ENCODE results near the gene CDON.
"Not testable (repeated sequence)": the region's sequence is repeated elsewhere in the genome, so short reads cannot be mapped to it uniquely, and the experiment has no call there.

CDON gene

GRCh38 chr11:126048197-126048596 is 14.5 kb downstream of the CDON start:
- no peak for DNase-seq (ENCODE audit: low spot score)

- DNase-seq (ENCODE audit: low spot score): no peak
Measured at GRCh38 chr11:126046570-126047195, 16.0 kb downstream of the CDON start.

- no peak for DNase-seq (ENCODE audit: low spot score)
Measured at GRCh38 chr11:126039485-126040271, 23.0 kb downstream of the CDON start.

- no peak for DNase-seq (ENCODE audit: low spot score)
Measured at GRCh38 chr11:126035718-126036117, 26.9 kb downstream of the CDON start.

GRCh38 chr11:126034933-126035425 is 27.7 kb downstream of the CDON start:
- DNase-seq (ENCODE audit: low spot score): no peak

- DNase-seq (ENCODE audit: low spot score): no peak
Measured at GRCh38 chr11:126034039-126034932, 28.4 kb downstream of the CDON start.

- DNase-seq (ENCODE audit: low spot score): no peak
Measured at GRCh38 chr11:126032375-126032774, 30.3 kb downstream of the CDON start.

DNA sequence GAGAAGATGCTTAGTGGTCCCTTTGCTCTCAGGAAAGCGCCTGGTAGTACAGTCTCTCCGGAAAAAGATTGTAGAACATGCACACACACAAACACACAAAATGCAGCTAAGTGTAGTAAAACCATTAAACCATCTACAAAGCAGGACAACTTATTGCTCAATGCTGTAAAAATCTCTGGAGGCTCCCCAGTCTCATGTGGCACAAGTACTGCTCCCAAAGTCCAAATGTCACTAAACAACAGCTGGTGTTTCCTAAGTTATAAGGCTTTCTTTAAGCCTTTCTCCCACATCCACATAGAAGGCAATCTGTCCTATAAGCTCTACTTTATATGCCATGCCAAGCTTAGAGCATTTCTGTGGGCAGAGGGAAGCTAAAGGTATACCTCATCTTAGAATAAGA is 32.9 kb downstream of the CDON start:
- DNase-seq (ENCODE audit: low spot score): no peak

GRCh38 chr11:126029237-126029636 is 33.4 kb downstream of the CDON start:
- no peak for DNase-seq (ENCODE audit: low spot score)

- DNase-seq (ENCODE audit: low spot score): not testable (repeated sequence)
Measured at GRCh38 chr11:126028534-126028933, 34.1 kb downstream of the CDON start.

- no peak for DNase-seq (ENCODE audit: low spot score)
Measured at GRCh38 chr11:126026579-126026978, 36.1 kb downstream of the CDON start.

DNA sequence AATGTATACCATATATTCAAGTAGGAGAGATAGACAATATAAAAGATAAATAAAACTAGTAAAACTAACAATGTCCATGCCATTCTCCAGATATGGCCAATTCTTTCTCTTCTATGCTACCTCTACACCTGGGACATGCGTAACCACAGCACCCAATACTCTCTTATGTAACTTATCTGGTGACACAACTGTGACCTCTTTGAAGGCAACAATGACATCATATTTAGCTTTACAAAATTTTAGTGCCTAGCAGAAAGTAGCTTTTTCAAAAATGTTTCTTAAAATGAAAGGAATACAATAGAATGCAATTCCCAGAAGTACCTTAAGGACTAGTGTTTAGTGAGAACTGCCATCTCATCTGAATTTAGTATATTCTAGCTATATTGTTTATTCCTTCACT is 36.8 kb downstream of the CDON start:
- no peak for DNase-seq (ENCODE audit: low spot score)

DNA sequence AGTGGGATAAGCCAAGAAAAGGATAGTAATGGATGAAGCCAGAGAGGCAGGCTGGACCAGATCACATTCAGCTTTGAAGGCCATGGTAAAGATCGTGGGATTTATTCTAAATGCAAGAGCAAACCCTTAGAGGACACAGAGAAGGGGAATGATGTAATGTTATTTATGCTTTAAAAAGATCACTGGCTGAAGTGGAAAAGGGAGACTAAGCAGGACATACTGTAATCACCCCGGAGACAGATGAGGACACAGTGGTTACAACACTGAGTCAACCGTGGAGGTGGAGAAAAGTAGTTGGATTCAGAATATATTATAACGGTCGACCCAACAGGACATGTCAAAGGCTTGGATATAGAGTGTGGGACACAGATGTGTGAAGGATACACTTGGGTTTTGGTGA is 38.5 kb downstream of the CDON start:
- DNase-seq (ENCODE audit: low spot score): peak; percentile 11

DNA sequence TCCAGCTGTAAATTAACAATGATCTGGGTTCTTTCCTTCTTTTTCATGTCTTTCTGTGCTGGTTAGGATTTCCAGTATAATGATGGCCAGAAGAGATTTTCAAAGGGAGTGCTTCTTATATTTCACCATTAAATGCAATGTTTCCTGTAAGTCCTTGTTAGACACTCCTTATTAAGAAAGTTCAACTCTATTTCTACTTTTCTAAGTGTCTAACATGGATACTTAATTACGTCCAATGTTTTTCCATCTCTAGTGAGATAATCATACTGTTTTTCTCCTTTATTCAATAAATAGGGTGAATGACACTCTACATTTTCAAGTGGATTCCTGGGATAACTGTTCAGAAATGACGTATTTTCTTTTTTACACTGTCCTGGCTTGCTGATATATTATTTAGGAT is 49.8 kb downstream of the CDON start:
- no peak for DNase-seq (ENCODE audit: low spot score)

GRCh38 chr11:126011754-126012153 is 50.9 kb downstream of the CDON start:
- DNase-seq (ENCODE audit: low spot score): no peak

DNA sequence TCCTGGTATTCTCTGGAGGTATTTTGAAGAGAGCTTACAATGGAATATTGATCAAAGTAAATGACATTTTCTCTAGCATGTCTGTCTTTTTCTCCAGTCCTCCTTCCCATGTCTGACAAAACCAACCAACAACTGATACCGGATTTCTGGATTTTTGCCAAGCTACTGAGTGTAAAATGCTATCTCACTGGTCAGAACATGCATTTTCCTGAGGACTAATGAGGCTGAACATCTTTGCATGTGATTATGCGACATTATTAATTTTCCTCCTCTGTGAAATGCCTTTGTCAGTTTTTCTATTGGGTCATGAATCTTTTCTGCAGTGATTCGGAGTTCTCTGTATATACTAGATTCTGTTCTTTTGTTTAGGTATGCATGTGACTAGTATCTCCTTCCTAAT is 51.4 kb downstream of the CDON start:
- DNase-seq (ENCODE audit: low spot score): no peak

- no peak for DNase-seq (ENCODE audit: low spot score)
Measured at GRCh38 chr11:126008956-126009355, 53.7 kb downstream of the CDON start.

GRCh38 chr11:126007238-126007637 is 55.4 kb downstream of the CDON start:
- peak; percentile 56 for DNase-seq (ENCODE audit: low spot score)

GRCh38 chr11:126006068-126006467 is 56.6 kb downstream of the CDON start:
- DNase-seq (ENCODE audit: low spot score): no peak

DNA sequence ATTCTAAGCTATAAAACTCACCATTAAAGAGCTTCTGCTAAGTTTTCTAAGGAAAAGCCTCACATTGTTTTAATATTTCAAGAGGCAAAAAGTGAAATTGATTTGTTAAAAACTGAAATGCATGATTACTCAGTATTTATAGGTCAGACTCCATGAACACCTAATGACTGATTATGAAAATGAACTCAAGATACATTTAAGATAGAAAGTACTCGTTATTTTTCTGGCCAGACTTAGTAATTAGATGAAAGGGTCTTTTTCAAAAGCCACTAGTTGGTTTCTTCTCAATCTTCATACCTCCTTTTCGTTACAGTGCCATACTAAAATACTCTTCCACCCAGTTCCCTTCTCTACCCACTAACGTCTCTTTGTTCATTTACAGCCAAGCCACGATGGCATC is 60.5 kb downstream of the CDON start:
- no peak for DNase-seq (ENCODE audit: low spot score)

DNA sequence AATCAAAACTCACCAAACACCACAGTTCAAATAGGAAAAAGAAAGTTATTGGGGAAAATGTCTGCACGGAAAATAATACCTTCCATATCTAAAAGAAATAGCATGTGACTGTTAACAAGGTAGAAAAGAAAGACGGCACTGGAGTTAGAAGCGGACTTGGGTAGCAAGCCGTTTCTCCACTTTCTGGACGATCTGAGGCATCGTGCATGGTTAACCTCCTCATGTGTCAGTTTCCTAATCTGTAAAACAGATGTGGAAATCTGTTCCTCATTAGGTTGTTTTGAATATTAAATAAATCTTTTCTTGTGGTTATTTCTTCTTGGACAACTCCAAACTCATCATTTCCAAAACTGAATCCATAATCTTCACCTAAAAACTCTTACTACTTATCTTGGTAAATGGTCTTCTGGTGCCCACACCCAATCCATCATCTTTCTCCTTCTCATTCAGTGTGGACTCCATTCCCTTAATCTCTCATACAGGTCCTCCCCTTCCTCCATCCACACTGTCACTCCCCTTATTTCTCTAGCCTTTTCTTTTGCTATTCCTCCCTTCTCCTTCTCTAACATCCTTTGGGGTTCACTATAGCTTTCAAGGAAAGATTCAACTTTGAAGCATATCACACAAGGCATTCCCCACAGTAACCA is 63.3 kb downstream of the CDON start:
- DNase-seq (ENCODE audit: low spot score): peak; percentile 6

- DNase-seq (ENCODE audit: low spot score): no peak
Measured at GRCh38 chr11:125998267-125998666, 64.4 kb downstream of the CDON start.

Data from AG08395 (cell line).